ENCODE results near the gene DDX10.

Gene DDX10

DNA sequence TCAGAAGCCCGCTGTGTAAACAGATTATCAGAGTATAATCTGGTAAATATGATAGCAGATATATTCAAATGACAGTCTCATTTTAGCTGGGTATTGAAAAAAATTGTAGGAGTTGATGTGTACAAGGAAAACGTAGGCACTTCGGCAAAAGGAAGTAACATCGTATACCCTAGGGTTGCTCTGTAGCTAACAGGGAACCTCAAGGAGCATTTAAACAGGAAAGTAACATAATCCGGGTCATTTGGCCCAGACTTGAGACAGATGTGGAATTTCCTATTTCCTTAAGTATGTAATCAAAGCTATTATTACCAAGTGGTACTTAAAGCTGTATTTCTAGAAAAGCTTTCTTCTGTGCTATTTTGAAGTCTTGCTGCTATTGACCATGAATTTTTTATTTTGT lies 215.6 kb downstream of the DDX10 start:
- no peak for DNase-seq

DNA sequence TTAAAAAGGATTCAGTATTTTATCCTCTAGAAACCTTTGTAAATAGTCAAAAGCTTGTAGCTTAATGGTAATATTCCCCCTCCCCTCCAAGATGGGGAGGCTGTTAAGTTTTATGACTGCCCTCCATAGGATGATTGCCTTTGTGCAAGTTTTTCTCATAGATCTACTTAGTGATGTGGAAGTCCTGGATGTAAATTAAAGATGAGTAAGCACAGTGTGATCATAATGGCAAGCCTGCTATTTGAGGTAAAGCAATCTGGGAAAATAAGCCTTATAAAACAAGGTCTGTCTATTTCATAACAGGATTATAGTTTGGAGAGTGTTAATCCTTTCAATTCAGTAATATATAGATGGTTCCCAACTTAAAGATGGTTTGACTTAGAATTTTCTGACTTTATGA lies 216.3 kb downstream of the DDX10 start:
- DNase-seq = no peak

DNA sequence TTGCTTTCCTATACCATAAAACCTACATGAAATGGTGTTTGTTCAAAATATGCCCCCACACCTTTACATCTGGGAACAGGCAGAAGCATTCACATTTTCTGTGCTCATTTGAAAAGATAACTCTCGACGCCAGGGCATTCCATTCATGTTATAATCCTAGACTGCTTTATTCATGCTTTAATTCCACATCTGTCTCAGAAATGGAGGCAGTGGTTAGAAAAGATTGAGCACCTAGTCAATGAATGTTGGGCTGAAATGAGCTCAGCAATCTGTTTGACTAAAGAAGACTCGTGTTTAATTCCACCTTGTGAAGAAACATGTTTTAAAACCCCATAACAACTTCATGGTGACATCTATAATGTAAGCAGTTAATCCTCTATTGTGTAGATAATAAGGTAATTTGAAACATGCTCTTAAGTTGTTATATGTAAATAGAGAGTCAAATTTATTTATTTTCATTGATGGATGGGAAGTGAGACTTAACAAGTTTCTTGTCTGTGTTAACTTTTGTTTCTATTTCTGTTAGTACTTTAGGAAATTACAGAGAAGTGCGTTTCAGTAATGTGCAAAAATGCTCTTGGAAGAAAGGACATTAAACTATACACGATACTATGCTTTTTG lies 217.5 kb downstream of the DDX10 start:
- DNase-seq = no peak

DNA sequence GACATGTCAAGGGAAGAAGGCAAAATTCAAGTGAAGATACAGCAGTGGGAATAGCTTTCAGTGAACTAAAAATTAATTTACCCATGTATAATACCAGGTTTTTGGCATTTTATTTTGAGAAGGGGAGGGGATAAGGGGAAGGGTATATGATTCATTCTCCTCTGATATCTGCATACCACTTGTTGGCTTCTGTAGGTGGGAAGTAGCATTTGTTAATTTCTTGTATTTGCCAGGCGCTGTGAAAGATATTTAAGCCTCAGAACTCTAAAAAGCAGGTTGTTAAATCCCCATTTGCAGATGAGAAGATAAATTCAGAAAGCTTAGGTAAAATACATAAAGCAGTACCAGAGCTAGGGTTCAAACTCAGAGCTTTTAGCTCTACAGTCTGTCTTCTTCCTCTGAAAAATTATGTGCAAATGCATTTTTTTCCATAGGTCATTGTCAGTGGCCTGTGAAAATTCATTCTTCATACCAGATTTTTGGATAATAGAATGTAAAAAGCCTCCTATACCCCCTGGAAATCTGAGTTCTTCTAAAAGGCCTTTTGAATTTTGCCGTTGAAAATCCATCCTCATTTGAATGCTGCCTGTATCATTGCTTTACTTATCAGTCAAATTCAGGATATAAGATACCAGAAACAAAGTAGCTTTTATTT lies 221.3 kb downstream of the DDX10 start:
- no peak for DNase-seq

DNA sequence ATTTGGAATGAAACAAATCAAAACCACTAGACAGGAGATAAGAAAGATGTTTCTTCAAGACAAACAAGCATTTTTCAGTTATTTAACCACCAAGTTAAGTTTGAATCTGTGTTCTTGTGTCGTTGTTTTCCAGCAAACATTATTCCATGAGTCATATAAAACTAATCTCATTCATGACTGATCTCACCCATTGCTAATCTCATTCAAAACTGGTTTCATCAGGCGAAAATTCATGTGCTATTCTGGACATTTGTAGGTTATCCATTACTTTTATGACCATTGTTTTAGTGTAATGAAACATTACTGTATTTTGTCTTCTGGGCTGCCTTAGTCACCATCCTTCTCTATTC lies 221.8 kb downstream of the DDX10 start:
- peak; percentile 53 for DNase-seq

DNA sequence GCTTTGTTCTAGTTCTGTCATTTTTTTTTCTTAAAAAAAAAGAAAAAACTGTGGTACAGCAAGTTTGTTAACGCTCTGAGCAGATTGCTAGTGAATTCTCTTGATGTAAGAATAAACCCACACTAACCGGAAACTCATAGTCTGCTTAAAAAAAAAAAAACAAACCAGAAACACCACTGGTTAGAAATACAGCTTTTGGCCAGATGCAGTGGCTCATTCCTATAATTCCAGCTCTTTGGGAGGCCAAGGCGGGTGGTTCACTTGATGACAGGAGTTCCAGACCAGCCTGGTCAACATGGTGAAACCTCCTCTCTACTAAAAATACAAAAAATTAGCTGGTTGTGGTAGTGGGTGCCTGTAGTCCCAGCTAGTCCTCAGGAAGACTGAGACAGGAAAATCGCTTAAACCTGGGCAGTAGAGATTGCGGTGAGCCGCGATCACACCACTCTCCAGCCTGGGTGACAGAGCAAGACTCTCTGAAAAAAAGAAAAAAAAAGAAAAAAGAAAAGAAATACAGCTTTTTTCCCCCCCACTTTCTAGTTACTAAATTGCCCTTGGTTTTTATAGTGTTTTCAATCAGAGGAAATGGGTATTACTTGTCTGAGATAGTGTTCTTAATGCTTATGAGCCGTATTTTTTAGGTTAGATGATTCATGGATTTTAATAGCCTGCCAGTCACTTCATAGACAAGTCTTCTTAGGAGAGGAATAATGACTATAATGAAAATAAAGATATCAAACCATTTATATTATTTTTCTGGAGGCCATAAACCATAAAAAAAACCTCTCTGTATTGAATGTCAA lies 222.8 kb downstream of the DDX10 start:
- peak; percentile 72 for DNase-seq

DNA sequence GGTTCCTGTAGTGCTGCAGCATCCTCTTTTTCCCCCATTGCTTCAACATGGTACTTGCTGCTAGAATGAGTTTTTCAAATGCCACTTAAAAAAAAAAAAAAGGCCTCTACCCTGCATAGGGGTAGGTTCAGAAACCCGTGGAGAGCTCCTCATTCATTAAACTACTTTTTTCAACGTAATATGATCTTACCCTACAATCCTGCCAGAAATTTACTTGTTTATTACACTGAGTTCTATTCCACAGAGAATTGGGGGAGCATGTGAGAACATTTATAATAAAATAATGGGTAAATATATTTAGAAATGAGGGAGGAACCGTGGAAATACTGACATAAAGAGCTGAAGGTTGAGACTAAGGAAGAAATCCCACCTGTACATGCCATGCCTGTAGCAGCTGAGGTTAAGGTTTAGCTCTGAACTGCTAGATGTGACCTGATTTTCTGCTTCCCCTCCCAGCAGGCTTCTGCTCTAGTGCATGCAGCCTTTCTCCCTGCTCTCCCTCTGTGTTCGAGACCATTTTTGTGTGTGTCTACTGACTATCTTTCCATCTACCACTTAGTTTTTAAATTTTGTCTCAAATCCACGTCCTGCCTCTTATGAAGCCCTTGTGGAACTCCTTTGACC lies 225.7 kb downstream of the DDX10 start:
- DNase-seq = no peak

DNA sequence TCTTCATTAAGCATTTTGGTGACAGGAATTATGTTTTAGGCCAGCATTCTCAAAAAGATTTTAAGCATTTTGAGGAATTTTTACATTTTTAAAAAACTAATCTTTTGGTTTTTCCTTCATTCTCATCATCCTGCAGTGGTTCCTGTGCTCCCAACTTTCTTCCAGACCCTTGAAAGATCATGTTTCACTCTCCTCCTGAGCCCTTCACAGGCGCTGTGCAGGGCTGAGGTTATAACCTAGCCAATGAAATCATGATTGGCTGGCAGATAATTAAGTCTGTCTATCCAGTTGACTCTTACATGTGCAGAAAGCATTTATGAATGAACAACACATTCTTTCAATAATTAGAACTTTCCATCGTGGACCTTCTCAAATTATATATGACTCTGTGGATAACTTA lies 226.3 kb downstream of the DDX10 start:
- DNase-seq = no peak

DNA sequence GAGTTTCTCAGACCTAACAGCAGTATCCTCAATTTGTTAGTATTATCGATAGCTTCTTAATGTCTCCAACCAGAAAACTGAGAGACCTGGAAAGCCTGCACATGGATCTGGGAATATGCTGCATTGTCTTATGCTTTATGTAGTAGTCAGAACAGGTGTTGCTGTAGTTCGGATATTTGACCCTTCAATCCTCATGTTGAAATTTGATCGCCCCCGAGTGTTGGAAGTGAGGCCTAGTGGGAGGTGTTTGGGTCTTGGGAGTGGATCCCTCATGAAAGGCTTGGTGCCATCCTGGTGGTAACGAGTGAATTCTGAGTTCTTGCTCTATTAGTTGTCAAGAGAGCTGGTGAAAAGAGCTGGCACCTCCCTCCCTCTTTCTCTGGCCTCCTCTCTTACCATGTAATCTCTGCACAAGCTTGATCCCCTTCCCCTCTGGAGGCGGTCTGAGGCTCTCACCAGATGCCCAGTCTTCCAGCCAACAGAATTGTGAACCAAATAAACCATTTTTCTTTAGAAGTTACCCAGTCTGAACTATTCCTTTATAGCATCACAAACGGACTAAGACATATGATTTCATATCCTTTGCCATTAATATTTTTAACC lies 227.1 kb downstream of the DDX10 start:
- DNase-seq = no peak

DNA sequence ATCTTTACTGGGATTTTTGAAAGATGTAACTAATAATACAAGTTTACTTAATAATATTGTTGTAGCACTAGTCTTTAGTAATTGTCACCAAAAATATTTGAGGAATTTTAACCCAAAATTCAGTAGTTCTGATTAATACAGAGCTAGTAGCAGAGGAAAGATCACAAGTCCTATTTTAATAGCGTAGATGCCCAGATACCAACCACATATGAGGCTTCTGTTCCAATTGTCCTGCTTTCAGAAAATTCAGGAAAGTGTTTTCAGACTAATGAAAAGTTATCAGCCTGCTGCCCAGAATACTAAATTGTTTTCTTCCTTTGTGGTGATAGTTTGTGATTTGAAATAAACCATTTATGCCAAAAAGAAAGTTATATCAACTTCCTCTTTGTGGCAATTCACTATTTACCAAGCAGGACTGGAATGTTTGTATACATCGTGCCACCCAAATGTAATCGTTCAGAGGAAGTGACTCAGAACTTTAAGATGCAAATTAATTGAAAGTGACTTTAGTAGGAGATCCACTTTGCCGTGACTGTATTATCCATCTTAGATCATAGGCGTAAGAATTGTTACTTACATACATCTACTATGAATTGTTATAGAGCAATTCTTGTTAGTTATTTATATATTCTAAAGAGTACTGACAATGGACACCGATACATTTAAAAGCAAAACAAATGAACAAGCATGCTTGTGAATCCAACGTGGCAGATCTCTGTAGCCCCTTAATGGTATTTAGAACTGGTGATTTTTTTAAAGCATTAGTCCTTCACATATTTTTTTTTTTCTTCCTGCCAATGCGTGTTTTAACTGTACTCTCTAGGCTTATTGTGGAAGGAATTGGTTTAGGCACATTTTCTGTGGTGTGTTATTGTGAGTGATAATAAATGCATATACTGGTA lies 231.0 kb downstream of the DDX10 start:
- peak; percentile 85 for DNase-seq

DNA sequence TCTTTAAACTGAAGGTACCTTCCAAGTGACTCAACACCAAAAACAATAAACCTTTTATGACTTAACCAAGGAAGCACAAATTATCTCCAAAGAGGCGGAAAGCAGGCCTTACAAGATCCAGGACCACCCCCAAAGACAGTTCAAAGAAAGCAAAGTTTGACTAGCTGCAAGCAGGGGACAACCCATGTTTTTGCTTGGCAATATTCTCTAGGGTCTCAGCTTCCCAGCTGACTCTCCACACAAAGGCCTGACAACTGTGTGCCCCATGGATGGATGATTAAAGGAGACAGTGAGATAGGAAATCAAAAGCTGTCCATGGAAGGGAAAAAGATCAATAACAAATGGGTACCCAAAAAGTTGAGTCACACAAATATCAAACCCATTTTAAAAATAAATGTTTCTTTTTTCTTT lies 232.2 kb downstream of the DDX10 start:
- peak; percentile 46 for DNase-seq

DNA sequence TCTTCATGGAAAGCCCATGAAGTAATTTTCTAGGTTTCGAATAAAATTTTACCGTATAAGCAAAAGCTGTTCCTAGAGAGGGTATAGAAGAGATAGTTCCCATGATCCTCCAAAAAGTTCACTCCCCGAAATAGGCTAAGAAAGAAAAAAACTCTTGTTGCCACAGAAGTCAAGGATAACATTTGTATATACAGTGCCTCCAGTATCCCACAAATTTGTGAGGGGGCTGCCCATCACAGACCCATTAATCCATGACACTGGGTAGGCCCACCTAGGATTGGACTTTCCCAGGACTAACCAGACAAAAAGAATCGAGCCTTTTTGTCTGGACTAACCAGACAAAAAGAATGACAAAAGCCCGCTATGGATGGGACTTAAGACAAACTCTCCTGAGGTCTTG lies 233.0 kb downstream of the DDX10 start:
- no peak for DNase-seq

DNA sequence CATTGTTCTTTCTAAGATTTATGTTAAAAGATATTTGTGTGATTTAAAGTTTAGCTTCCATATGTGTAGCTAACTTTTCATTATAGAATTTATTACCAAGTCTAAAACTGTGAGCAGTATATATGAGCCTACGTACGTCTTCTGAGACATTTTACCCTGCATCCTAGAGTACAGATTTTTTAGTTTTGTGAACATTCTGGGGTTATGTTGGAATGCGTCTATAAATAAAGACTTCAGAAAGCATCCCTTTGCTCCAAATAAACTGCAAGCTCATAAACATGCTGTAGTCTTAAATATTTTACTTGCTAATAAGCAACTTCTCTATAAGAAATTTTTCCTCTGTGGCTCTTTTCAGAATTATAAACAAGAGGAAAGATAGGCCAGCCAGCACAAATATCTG lies 236.5 kb downstream of the DDX10 start:
- DNase-seq = no peak

DNA sequence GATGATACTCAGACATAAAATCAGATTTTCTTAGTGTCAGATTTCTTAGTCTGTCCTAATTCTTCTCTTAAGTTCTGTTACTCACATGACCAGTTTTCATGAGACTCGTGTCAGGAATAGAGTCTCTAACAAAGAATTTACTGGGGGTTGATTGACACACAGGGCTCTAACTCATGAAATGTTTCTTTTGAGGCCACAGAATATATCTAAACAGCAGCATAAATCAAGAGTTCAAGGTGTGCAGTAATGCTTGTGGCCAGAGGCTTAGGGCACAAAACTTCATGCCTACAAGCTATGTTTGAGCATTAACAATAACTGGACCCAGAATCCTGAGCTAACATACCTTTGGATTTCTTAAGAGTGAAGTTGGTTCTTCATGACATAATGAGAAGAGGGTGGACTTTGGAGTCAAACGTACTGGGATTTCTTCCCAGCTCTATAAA lies 237.2 kb downstream of the DDX10 start:
- no peak for DNase-seq

DNA sequence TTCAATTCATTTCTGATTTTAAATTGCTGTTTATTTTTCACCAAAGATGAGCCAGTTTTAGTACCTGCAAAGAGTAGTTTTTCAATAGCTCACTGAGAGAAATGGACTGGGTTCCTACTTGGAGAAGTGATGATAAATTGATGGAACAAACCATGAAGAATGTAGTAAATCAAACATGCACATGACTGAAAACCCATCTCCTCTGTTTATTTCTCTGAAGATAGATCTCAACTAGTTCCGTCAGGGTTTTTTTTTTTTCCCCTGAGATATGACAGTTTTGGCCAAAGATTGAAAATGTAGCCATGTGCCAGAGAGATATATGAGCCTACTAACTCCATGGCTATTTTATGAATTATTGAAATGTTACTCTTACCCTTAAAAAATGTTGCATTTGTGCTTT lies 239.6 kb downstream of the DDX10 start:
- no peak for DNase-seq

DNA sequence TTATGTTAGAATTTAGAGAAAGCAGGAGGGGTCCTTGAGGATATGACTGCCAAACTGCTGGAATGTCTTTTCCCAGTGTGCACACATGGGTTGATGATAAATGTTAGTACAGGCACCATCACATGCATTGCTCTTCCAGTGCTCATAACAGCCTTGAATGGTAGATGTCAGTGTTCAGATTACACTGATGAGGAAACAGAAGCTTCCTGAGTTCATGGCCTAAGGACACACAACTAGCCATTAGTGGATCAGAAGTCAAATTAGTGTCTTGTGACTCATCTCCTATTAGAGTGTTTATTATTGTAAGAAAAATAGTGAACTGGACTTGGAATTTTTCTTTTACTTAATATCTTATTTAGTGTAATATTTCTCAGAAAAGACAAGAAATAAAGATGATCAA lies 241.5 kb downstream of the DDX10 start:
- DNase-seq = peak; percentile 87

DNA sequence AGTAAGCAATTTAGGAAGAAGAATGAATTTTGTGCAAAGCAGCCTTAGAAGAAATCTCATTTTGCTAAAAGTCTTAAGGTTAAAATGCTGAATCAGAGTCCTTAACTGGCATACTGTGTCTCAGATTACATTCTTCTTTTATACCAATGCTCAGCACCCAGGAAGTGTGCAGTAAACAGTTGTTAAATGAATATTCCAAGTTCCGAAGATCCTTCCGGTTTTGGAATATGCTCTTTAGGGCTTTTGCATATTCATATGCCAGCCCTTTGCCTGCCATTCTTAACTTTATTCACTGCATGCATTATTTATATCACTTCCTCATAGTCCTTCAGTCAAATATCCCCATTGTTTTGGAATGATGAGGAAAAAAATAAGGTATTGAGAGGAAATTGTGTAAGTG lies 242.0 kb downstream of the DDX10 start:
- DNase-seq = peak; percentile 54

DNA sequence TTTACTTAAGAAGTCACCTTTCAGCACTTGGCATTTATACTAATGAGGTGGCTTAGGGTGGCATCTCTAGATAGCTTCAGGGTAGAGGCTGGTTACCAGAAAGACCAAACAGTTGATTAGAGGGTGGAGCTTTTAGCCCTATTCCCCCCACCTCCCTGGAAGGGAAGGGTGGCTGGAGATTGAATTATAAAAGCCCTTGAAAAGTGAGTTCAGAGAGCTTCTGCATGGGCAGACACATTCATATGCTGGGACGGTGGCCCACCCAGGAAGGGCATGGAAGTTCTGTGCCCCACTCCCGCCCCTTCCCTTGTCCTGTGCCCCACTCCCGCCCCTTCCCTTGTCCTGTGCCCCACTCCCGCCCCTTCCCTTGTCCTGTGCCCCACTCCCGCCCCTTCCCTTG lies 244.2 kb downstream of the DDX10 start:
- no peak for DNase-seq

DNA sequence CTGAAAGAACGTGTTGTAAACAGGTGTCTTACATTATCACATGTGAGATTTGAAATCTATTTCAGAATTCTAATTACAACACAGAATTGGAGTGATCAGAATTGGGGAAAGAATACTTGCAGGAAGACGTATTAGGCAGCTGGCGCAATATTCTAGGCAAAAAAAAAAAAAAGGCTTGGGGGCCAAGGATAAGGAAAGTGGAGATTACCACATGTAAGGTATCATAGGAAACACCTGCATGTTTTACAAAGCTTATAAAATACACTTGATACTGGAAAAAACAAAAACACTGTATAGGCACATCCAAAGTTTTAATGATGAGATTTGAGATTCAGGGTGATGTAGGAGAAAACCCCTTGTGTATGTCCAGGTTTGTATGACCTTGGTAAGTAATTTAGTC lies 245.1 kb downstream of the DDX10 start:
- no peak for DNase-seq

DNA sequence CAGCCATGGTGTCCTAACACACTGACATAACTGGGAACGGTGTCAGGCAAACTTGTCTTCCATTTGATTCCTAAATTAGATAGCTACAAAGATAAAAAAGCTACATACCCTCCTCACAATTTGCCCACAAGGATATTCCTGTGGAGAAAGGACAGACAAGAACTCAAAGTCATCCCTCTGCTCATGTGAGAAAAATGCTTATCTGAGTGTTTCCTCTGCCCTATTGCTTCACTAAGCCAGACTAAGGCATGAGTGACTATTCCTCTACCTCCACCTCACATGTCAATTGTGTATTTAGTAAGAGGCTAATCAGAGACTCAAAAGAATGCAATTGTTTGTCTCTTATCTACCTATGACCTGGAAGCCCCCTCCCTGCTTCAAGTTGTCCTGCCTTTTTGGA lies 247.7 kb downstream of the DDX10 start:
- peak; percentile 46 for DNase-seq

DNA sequence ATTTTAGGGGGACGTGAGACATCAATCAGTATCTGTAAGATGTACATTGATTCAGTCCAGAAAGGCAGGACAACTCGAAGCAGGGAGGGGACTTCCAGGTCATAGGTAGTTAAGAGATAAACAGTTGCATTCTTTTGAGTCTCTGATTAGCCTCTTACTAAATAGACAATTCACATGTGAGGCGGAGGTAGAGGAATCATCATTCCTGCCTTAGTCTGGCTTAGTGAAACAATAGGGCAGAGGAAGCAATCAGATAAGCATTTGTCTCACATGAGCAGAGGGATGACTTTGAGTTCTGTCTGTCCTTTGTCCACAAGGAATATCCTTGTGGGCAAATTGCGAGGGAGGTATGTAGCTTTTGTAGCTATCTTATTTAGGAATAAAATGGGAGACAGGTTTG lies 248.3 kb downstream of the DDX10 start:
- DNase-seq = no peak

DNA sequence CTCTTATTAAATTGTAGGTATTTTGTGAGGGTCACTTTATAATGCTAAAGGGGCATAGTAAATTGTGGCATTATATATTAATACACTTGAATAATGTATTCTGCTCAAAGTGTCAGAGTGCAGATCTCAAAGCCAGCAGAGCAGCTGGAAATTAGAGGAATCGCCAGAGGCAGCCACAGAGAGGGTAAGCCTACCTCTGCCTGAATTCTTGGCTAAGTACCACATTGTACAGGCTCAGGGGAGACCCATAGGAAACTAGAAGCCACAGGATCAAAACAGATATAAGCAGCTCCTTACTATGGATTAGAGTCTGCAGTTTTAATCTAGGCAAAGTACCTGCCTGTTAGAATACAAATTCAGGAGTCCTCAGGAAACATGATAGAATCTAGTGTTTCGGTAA lies 249.3 kb downstream of the DDX10 start:
- DNase-seq = no peak

All from EL (cell line).